GM21526 (cell line): ENCODE data around the gene OR6C2.
"Not testable (repeated sequence)": the region's sequence is repeated elsewhere in the genome, so short reads cannot be mapped to it uniquely, and the experiment has no call there.

Experiments
- ATAC-seq: cut with Tn5 transposase; IDR thresholded peaks from one replicate; pipeline ENCODE4 v1.9.1; 2021; ENCODE audit warnings: moderate library complexity; ENCODE audit not compliant: unreplicated experiment, low FRiP score

OR6C2 gene

DNA sequence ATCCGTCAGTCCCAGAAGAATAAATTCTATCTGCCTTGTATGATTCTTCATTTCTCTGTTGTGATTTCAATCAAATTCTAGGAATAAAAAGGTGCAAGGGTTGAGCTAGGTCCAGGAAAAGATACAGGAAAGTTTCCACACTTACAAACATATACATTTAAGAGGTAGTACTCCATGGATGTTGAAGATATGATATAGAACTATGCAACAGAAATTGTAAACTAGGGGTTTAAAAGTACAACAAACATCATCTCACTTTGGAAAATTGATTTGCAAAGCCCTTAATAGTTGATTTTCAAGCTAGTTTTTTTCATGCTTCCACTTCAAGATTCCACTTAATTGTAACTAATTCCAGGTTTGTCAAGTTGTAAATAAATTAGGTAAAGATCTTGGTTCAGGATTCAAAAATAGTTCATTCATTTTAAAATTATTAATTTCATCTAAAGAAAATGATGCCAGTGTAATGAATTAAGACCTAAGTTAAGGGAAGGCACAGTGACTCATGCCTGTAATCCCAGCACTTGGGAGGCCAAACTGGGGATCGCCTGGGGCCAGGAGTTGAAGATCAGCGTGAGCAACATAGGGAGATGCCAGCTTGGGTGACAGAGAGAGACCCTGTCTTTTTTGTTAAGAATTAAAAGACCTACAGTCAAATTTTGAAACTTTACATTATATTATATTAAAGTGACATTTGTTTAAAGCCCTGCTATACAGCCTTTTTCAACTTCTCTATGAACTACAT is 26.4 kb downstream of the OR6C2 start, which contains the start of gene OR6C70:
OR6C70 (minus strand) TSS at position 51 of the 742 bp plus-strand sequence; CDS start at position 51, 0 bp downstream.
- ATAC-seq: no peak

DNA sequence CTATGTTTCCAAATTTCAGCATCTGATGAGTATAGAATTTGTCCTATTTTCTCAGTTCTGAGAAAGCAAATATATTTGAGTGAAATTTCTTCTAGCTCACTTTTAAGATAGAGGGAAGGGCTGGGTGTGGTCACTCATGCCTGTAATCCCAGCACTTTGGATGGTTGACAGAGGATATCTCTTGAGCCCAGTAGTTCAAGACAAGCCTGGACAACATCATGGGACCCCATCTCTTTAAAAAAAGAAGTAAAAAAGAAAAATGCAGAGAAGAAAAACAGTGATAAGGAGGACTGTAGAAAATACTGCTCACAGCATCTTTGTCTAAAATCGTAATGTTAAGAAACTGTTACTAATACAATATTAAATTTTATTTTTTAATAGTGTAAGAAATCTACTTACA is 28.4 kb downstream of the OR6C2 start:
- no peak for ATAC-seq

DNA sequence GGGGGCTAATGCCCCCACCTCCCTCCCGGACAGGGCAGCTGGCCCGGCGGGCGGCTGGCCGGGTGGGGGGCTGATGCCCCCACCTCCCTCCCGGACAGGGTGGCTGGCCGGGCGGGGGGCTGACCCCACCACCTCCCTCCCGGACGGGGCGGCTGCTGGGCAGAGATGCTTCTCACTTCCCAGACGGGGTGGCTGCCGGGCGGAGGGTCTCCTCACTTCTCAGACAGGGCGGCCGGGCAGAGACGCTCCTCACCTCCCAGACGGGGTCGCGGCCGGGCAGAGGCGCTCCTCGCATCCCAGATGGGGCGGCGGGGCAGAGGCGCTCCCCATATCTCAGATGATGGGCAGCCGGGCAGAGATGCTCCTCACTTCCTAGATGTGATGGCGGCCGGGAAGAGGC is 35.3 kb downstream of the OR6C2 start:
- ATAC-seq: not testable (repeated sequence)

DNA sequence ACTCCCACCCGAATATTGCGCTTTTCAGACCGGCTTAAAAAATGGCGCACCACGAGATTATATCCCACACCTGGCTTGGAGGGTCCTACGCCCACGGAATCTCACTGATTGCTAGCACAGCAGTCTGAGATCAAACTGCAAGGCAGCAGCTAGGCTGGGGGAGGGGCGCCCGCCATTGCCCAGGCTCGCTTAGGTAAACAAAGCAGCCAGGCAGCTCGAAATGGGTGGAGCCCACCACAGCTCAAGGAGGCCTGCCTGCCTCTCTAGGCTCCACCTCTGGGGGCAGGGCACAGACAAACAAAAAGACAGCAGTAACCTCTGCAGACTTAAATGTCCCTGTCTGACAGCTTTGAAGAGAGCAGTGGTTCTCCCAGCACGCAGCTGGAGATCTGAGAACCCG is 40.4 kb downstream of the OR6C2 start:
- ATAC-seq: not testable (repeated sequence)

DNA sequence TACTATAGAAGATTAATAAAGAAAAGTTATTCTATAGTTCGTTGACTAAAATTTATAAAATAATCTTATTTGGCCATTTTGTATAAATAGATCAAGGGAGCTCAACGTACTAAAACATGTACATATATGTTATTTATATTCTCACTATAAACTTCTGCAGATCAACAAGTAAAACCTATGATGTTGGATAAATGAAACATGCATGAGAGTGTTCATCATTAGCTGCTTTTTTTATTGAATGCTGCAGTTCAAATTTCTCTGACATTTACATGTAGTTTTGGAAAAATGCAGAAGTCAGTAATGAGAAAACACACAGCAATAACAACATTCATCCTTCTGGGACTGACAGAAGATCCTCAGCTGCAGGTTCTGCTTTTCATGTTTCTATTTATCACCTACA is 48.2 kb downstream of the OR6C2 start, which contains the start of gene OR6C68:
OR6C68 (plus strand) TSS at position 301 of the 400 bp plus-strand sequence; CDS start at position 301, 0 bp downstream.
- no peak for ATAC-seq

DNA sequence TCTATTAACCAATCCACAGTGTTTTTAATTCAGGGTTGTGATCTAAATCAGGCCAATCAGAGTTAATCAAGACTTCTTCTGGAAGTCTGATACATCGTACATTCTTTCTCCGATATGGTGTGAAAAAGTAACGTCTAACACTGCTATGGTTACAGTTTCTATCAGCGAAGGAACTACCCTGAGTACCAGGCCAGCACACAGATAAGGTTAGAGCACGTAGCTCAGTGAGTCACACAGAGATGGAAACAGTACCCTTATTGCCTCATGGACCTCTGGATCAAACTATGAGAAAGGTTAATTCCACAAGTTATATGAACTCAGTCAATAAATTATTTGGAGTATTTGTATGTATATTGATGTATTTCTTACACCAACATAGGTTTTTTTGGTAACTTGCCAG is 51.6 kb downstream of the OR6C2 start:
- no peak for ATAC-seq

DNA sequence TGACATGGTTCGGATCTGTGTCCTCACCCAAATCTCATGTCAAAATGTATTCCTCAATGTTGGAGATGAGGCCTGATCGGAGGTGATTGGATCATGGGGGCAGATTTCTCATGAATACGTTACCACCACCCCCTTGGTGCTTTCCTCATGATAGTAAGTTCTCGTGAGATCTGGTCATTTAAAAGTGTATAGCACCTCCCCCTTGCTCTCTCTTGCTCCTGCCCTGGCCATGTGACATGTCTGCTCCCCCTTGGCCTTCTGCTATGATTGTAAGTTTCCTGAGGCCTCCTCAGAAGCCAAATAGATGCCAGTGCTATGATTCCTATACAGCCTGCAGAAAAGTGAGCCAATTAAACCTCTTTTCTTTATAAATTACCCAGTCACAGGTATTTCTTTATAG is 55.4 kb downstream of the OR6C2 start:
- ATAC-seq: no peak

DNA sequence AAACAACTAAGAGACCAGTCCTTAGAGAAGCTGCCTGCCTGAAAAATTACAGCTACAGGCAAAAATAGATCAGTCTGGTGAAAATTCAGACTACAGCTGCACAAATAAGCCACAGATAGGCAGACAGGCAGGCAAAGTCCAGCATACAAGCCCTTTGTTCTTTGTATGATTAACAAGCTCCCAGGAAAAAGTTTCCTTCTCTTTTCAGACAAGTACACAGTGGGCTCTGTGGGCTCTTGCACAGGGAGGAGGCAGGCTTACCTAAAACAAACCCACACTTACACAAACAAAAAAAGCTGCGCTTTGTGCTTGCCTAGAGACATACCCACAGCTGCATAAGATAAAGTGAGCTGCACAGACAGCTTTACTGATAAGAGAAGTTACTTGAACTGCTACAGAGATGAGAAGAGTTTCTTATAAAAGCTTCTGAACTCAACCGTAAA is 56.0 kb downstream of the OR6C2 start:
- ATAC-seq: no peak

DNA sequence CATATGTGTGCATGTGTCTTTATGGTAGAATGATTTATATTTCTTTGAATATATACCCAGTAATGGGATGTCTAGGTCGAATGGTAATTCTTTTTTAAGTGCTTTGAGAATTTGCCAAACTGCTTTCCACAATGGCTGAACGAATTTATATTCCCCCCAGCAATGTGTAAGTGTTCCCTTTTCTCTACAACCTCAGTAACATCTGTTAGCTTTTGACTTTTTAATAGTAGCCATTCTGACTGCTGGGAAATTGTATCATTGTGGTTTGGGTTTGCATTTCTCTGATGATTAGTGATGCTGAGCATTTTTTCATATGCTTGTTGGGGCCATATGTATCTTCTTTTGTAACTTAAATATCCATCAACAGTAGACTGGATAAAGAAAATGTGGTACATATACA is 57.7 kb downstream of the OR6C2 start:
- no peak for ATAC-seq
